Measurements from ENCODE around the gene PLOD2. TPM values are rescaled to one million over a fixed set of nuclear protein-coding genes. Genes with fewer than 3 reads are reported as not detected.

Gene PLOD2
- total RNA-seq, 1 experiment from 2014 or later = 158 TPM

DNA sequence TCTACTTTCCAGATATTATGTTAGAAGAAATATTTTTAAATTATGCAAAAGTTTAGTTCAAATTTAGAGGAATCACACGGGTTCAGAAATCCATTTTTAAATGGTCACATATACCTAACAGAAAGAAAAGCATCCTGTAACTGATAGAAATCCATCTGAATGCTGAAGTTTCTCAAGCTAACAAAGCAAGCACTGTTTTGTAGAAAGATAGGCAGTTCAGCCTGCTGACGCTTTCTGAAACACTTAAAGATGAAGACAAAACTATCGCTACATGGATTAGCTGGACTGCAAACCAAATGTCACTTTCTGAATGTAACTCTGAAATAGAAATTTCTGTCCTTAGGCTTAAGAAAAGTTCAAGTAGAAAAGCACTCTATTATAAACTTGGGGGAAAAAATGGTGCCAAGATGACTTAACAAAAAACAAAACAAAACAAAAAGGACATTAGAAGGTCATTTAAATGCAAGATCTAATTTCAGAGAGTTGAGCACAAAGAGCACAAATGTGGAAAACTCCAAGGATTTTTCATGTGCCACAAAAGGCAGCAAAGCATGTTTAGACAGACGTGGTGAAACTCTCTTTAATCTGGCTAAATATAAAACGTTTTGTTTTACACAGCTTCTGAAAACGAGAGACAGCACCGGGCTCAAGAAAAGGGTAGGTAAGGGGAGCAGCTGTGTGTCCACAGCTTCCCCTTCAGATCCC lies 1.2 kb downstream of the PLOD2 start:
- intact Hi-C loops (cut with micrococcal nuclease; ENCODE audit: unreplicated experiment) (loop anchor here (5.0 kb wide), 1 partner anchor 92 kb away; no protein-coding TSS in a partner anchor), in situ Hi-C loops (cut with HindIII; ENCODE audit: low pct_unique_long_range_greater_than_20kb, low sequenced_read_pairs) (no loop called here)
- ChIA-PET POLR2A (interaction anchor here (1.1 kb wide), 1 partner anchor 94 kb away, joined by 5 read pairs; no protein-coding TSS in a partner anchor), CTCF (interaction anchor here (0.7 to 1.2 kb wide), 2 partner anchors 28 to 94 kb away, joined by 3 to 4 read pairs; no protein-coding TSS in a partner anchor)
- H3K4me3 ChIP-seq (ENCODE audit: low read depth in 2 of 2, low read length in 2 of 2) = peak overlapping the region; percentile 77 to 93
- TF ChIP-seq TCF7L2 (IDR thresholded peaks at IDR 0.05; ENCODE audit: low read depth, low read length) (no peak), POLR2AphosphoS5 (IDR thresholded peaks at IDR 0.05; ENCODE audit: low read depth, low read length) (no peak), SIN3A (IDR thresholded peaks at IDR 0.05; ENCODE audit: borderline replicate concordance, insufficient read depth, low read depth, low read length) (no peak)
- TF ChIP-seq, protein P1, sequence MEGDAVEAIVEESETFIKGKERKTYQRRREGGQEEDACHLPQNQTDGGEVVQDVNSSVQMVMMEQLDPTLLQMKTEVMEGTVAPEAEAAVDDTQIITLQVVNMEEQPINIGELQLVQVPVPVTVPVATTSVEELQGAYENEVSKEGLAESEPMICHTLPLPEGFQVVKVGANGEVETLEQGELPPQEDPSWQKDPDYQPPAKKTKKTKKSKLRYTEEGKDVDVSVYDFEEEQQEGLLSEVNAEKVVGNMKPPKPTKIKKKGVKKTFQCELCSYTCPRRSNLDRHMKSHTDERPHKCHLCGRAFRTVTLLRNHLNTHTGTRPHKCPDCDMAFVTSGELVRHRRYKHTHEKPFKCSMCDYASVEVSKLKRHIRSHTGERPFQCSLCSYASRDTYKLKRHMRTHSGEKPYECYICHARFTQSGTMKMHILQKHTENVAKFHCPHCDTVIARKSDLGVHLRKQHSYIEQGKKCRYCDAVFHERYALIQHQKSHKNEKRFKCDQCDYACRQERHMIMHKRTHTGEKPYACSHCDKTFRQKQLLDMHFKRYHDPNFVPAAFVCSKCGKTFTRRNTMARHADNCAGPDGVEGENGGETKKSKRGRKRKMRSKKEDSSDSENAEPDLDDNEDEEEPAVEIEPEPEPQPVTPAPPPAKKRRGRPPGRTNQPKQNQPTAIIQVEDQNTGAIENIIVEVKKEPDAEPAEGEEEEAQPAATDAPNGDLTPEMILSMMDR (IDR thresholded peaks at IDR 0.05) = no peak
- TF ChIP-seq, protein P2, sequence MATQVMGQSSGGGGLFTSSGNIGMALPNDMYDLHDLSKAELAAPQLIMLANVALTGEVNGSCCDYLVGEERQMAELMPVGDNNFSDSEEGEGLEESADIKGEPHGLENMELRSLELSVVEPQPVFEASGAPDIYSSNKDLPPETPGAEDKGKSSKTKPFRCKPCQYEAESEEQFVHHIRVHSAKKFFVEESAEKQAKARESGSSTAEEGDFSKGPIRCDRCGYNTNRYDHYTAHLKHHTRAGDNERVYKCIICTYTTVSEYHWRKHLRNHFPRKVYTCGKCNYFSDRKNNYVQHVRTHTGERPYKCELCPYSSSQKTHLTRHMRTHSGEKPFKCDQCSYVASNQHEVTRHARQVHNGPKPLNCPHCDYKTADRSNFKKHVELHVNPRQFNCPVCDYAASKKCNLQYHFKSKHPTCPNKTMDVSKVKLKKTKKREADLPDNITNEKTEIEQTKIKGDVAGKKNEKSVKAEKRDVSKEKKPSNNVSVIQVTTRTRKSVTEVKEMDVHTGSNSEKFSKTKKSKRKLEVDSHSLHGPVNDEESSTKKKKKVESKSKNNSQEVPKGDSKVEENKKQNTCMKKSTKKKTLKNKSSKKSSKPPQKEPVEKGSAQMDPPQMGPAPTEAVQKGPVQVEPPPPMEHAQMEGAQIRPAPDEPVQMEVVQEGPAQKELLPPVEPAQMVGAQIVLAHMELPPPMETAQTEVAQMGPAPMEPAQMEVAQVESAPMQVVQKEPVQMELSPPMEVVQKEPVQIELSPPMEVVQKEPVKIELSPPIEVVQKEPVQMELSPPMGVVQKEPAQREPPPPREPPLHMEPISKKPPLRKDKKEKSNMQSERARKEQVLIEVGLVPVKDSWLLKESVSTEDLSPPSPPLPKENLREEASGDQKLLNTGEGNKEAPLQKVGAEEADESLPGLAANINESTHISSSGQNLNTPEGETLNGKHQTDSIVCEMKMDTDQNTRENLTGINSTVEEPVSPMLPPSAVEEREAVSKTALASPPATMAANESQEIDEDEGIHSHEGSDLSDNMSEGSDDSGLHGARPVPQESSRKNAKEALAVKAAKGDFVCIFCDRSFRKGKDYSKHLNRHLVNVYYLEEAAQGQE (IDR thresholded peaks at IDR 0.05; ENCODE audit: insufficient read depth in 1 of 2, low read depth in 2 of 2, low read length in 1 of 2) = no peak
- ATAC-seq = no peak
- H3K27ac ChIP-seq (ENCODE audit: low read length) = peak overlapping the region; percentile 99
- BruUV-seq (replicated peaks) = no TSS peak
- no peaks in the 10 kb centered on the region for H3K9me3 ChIP-seq (ENCODE audit: control insufficient read depth, insufficient read depth, low read depth, low read length)
- peaks cover 61% of the 10 kb centered on the region for H3K4me1 ChIP-seq (ENCODE audit: control insufficient read depth, insufficient read depth, low read length)
- no peaks in the 10 kb centered on the region; the same call in 1 of the 2 replicates for H3K36me3 ChIP-seq (ENCODE audit: control insufficient read depth, insufficient read depth, low read length)
- no peaks in the 10 kb centered on the region for H3K27me3 ChIP-seq (ENCODE audit: control insufficient read depth, insufficient read depth, low read length)
- DNase-seq (ENCODE audit: low read depth, low spot score) = no peak

DNA sequence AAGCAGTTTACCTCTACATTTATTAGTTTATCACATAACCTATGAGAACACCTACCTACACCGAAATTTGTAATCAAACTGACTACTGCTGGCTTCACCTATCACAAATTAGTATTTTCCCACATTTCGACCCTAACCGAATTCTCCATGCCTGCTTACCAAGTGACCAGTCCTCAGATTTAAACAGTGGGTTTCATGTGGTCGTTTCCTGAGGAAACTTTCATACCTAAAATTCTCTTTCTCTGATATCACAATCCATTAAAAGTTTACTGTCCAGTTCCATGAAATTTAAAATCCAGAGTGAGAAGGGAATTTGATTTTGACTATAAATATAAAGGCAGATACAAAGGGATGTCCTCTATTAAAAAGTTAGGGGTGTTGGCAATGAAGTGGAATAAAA lies 1.9 kb downstream of the PLOD2 start:
- Histone ChIP-seq H3K9me3 (ENCODE audit: control insufficient read depth, insufficient read depth, low read depth, low read length) (no peaks in the 10 kb centered on the region), H3K27ac (ENCODE audit: low read length) (peak overlapping the region; percentile 99), H3K27me3 (ENCODE audit: control insufficient read depth, insufficient read depth, low read length) (no peaks in the 10 kb centered on the region), H3K4me1 (ENCODE audit: control insufficient read depth, insufficient read depth, low read length) (peaks cover 59% of the 10 kb centered on the region), H3K4me3 (ENCODE audit: low read depth in 2 of 2, low read length in 2 of 2) (peak overlapping the region; percentile 77 to 93), H3K36me3 (ENCODE audit: control insufficient read depth, insufficient read depth, low read length) (no peaks in the 10 kb centered on the region; the same call in 1 of the 2 replicates)
- CTCF ChIA-PET = no interaction called here
- DNase-seq (ENCODE audit: low read depth, low spot score) (no peak), ATAC-seq (no peak)
- no TSS peak for BruUV-seq (replicated peaks)
- intact Hi-C loops (cut with micrococcal nuclease; ENCODE audit: unreplicated experiment) = no loop called here
- in situ Hi-C loops (cut with HindIII; ENCODE audit: low pct_unique_long_range_greater_than_20kb, low sequenced_read_pairs) = no loop called here
- POLR2A ChIA-PET = interaction anchor here (1.1 kb wide), 1 partner anchor 94 kb away, joined by 5 read pairs; no protein-coding TSS in a partner anchor
- TF ChIP-seq POLR2AphosphoS5 (IDR thresholded peaks at IDR 0.05; ENCODE audit: low read depth, low read length) (no peak), SIN3A (IDR thresholded peaks at IDR 0.05; ENCODE audit: borderline replicate concordance, insufficient read depth, low read depth, low read length) (no peak), TCF7L2 (IDR thresholded peaks at IDR 0.05; ENCODE audit: low read depth, low read length) (no peak)
- TF ChIP-seq, protein P1 (IDR thresholded peaks at IDR 0.05) = no peak
- TF ChIP-seq, protein P2 (IDR thresholded peaks at IDR 0.05; ENCODE audit: insufficient read depth in 1 of 2, low read depth in 2 of 2, low read length in 1 of 2) = no peak

Measured in Panc1 (cell line).